ENCODE results near the gene FANCL. TPM values are rescaled to one million over a fixed set of nuclear protein-coding genes. Genes with fewer than 3 reads are reported as not detected.
"Not testable (repeated sequence)": the region's sequence is repeated elsewhere in the genome, so short reads cannot be mapped to it uniquely, and the experiment has no call there.

The FANCL gene
- total RNA-seq, 1 experiment from 2014 or later = 34.5 TPM

DNA sequence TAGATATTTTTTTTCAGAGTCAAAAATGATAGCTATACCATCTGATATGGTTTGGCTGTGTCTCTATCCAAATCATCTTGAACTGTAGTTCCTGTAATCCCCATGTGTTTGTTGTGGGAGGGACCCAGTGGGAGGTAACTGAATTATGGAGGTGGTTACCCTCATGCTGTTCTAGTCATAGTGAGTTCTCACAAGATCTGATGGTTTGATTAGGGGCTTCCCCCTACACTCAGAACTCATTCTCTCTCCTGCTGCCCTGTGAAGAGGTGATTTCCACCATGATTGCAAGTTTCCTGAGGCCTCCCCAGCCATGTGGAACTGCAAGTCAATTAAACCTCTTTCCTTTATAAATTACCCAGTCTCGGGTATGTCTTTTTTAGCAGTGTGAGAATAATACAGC is 17.3 kb upstream of the FANCL start:
- H3K9me3 ChIP-seq (ENCODE audit: control insufficient read depth in 1 of 2, insufficient read depth in 1 of 2, low read depth in 1 of 2, low read length in 2 of 2); ATAC-seq; H3K79me2 ChIP-seq (ENCODE audit: insufficient read depth, low read length): not testable (repeated sequence)

DNA sequence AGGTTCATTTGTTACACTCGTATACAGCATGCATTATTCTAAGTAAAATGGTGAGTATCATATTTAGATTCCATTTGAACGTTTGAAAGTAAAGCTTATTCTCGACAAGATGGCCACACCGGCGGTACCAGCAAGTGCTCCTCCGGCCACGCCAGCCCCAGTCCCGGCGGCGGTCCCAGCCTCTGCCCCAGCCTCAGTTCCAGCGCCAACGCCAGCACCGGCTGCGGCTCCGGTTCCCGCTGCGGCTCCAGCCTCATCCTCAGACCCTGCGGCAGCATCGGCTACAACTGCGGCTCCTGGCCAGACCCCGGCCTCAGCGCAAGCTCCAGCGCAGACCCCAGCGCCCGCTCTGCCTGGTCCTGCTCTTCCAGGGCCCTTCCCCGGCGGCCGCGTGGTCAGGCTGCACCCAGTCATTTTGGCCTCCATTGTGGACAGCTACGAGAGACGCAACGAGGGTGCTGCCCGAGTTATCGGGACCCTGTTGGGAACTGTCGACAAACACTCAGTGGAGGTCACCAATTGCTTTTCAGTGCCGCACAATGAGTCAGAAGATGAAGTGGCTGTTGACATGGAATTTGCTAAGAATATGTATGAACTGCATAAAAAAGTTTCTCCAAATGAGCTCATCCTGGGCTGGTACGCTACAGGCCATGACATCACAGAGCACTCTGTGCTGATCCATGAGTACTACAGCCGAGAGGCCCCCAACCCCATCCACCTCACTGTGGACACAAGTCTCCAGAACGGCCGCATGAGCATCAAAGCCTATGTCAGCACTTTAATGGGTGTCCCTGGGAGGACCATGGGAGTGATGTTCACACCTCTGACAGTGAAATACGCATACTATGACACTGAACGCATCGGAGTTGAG is 10.4 kb upstream of the FANCL start:
- H4K20me1 ChIP-seq (ENCODE audit: insufficient read depth); H3K4me3 ChIP-seq (replicated peaks in 1 of 2; ENCODE audit: low read depth in 1 of 2, low read length in 2 of 2); H3K9me2 ChIP-seq (ENCODE audit: insufficient read depth); H3K9me3 ChIP-seq (ENCODE audit: control insufficient read depth in 1 of 2, insufficient read depth in 1 of 2, low read depth in 1 of 2, low read length in 2 of 2); H3K4me1 ChIP-seq (ENCODE audit: control insufficient read depth in 1 of 2, insufficient read depth in 2 of 2, low read length in 2 of 2); RAD21 ChIA-PET (ENCODE audit: low non-redundant PET in 1 of 2, low total read pairs in 2 of 2, uncharacterized antibody in 2 of 2, unreplicated experiment in 2 of 2); H3K4me2 ChIP-seq (ENCODE audit: low read length); CTCF ChIA-PET; H2AFZ ChIP-seq (ENCODE audit: low read depth, low read length, poor library complexity, severe bottlenecking); H3K27ac ChIP-seq (ENCODE audit: low read depth, low read length); H3K79me2 ChIP-seq (ENCODE audit: insufficient read depth, low read length); ATAC-seq; POLR2A ChIA-PET; DNase-seq (ENCODE audit: low read depth, low spot score); H3K36me3 ChIP-seq (ENCODE audit: control insufficient read depth in 1 of 2, insufficient read depth in 2 of 2, low read length in 2 of 2); H3K27me3 ChIP-seq (ENCODE audit: insufficient read depth, low read length); H3K9ac ChIP-seq (ENCODE audit: low read length); intact Hi-C loops (cut with micrococcal nuclease); BruUV-seq (replicated peaks): not testable (repeated sequence)

More for the DNA sequence above, 17.3 kb upstream of the FANCL start:
- H4K20me1 ChIP-seq (ENCODE audit: insufficient read depth); H3K9me2 ChIP-seq (ENCODE audit: insufficient read depth); H3K36me3 ChIP-seq (ENCODE audit: control insufficient read depth in 1 of 2, insufficient read depth in 2 of 2, low read length in 2 of 2); H3K9ac ChIP-seq (ENCODE audit: low read length); intact Hi-C loops (cut with micrococcal nuclease); H3K4me3 ChIP-seq (replicated peaks in 1 of 2; ENCODE audit: low read depth in 1 of 2, low read length in 2 of 2); POLR2A ChIA-PET; DNase-seq (ENCODE audit: low read depth, low spot score); H3K27ac ChIP-seq (ENCODE audit: low read depth, low read length); BruUV-seq (replicated peaks); RAD21 ChIA-PET (ENCODE audit: low non-redundant PET in 1 of 2, low total read pairs in 2 of 2, uncharacterized antibody in 2 of 2, unreplicated experiment in 2 of 2); H3K27me3 ChIP-seq (ENCODE audit: insufficient read depth, low read length); H3K4me2 ChIP-seq (ENCODE audit: low read length); H2AFZ ChIP-seq (ENCODE audit: low read depth, low read length, poor library complexity, severe bottlenecking); CTCF ChIA-PET: not testable (repeated sequence)
- H3K4me1 ChIP-seq (ENCODE audit: control insufficient read depth in 1 of 2, insufficient read depth in 2 of 2, low read length in 2 of 2) = peaks cover 0 to 14% of the 10 kb centered on the region in 2 experiments; a peak in 2 of 4 replicates

DNA sequence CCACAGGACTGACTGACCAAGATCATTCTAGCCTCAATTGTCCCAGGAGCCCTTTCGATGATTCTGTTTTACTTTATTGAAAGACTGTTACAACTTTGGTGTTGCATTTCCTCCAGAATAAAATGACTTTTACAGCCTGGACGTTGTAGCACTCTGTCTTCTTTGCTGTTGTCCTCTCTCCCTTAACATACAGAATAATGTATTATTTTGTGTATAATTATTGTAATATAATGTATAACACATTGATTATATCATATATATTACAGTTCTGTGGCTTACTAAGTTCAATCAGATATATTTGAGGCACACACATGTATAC is 380 bp upstream of the FANCL start:
- POLR2A ChIA-PET = interaction anchor here (1.0 to 1.2 kb wide), 2 partner anchors 9 to 39 kb away, joined by 3 to 4 read pairs; no protein-coding TSS in a partner anchor
- Histone ChIP-seq H3K36me3 (ENCODE audit: control insufficient read depth in 1 of 2, insufficient read depth in 2 of 2, low read length in 2 of 2) (peaks cover 0 to 4% of the 10 kb centered on the region in 2 experiments; a peak in 1 of 4 replicates), H2AFZ (ENCODE audit: low read depth, low read length, poor library complexity, severe bottlenecking) (peak overlapping the region; percentile 70), H3K9me3 (ENCODE audit: control insufficient read depth in 1 of 2, insufficient read depth in 1 of 2, low read depth in 1 of 2, low read length in 2 of 2) (no peaks in the 10 kb centered on the region), H3K9me2 (ENCODE audit: insufficient read depth) (0 out of 2 replicates have a peak, but pooled peaks cover 3% of the 10 kb centered on the region), H3K4me3 (replicated peaks in 1 of 2; ENCODE audit: low read depth in 1 of 2, low read length in 2 of 2) (peak overlapping the region; percentile 62 to 86), H3K79me2 (ENCODE audit: insufficient read depth, low read length) (peaks cover 46% of the 10 kb centered on the region), H3K4me1 (ENCODE audit: control insufficient read depth in 1 of 2, insufficient read depth in 2 of 2, low read length in 2 of 2) (peaks cover 13% of the 10 kb centered on the region in 2 experiments; a peak in 3 of 4 replicates), H3K27ac (ENCODE audit: low read depth, low read length) (peak overlapping the region; percentile 95), H3K27me3 (ENCODE audit: insufficient read depth, low read length) (no peaks in the 10 kb centered on the region), H4K20me1 (ENCODE audit: insufficient read depth) (0 out of 2 replicates have a peak, but pooled peaks cover 8% of the 10 kb centered on the region), H3K4me2 (ENCODE audit: low read length) (peak overlapping the region; percentile 75), H3K9ac (ENCODE audit: low read length) (peak overlapping the region; percentile 91)
- ATAC-seq (no peak), DNase-seq (ENCODE audit: low read depth, low spot score) (no peak)
- RAD21 ChIA-PET (ENCODE audit: low non-redundant PET in 1 of 2, low total read pairs in 2 of 2, uncharacterized antibody in 2 of 2, unreplicated experiment in 2 of 2) = no interaction called here
- CTCF ChIA-PET = no interaction called here
- TF ChIP-seq ZFX (IDR thresholded peaks at IDR 0.05) (0 out of 2 replicates have a peak, but pooled peaks have one; percentile 1), EZH2 (IDR thresholded peaks at IDR 0.05) (no peak), POLR2A (IDR thresholded peaks at IDR 0.05; ENCODE audit: borderline replicate concordance, extremely low read depth, insufficient read depth, insufficient read length) (no peak)
- TF ChIP-seq, protein P1, sequence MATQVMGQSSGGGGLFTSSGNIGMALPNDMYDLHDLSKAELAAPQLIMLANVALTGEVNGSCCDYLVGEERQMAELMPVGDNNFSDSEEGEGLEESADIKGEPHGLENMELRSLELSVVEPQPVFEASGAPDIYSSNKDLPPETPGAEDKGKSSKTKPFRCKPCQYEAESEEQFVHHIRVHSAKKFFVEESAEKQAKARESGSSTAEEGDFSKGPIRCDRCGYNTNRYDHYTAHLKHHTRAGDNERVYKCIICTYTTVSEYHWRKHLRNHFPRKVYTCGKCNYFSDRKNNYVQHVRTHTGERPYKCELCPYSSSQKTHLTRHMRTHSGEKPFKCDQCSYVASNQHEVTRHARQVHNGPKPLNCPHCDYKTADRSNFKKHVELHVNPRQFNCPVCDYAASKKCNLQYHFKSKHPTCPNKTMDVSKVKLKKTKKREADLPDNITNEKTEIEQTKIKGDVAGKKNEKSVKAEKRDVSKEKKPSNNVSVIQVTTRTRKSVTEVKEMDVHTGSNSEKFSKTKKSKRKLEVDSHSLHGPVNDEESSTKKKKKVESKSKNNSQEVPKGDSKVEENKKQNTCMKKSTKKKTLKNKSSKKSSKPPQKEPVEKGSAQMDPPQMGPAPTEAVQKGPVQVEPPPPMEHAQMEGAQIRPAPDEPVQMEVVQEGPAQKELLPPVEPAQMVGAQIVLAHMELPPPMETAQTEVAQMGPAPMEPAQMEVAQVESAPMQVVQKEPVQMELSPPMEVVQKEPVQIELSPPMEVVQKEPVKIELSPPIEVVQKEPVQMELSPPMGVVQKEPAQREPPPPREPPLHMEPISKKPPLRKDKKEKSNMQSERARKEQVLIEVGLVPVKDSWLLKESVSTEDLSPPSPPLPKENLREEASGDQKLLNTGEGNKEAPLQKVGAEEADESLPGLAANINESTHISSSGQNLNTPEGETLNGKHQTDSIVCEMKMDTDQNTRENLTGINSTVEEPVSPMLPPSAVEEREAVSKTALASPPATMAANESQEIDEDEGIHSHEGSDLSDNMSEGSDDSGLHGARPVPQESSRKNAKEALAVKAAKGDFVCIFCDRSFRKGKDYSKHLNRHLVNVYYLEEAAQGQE (IDR thresholded peaks at IDR 0.05; ENCODE audit: low read depth) = no peak
- BruUV-seq (replicated peaks) = TSS peak; percentile 73
- intact Hi-C loops (cut with micrococcal nuclease) = no loop called here
